H1 (cell line): ENCODE data around the gene MRC2. TPM values are rescaled to one million over a fixed set of nuclear protein-coding genes. Genes with fewer than 3 reads are reported as not detected.

Source experiments
- CTCF ChIA-PET: fragments of 300-600 bp; sonication (Branson Sonifier 250); formaldehyde crosslinking; loops from one replicate; lab custom pipeline; 2021; ENCODE audit not compliant: partially characterized antibody; lab: Charles Lee
- POLR2A ChIA-PET: fragments of 300-600 bp; sonication (Branson Sonifier 250); formaldehyde crosslinking; loops from one replicate; lab custom pipeline; 2021; ENCODE audit warnings: inconsistent platforms; ENCODE audit not compliant: partially characterized antibody; lab: Charles Lee
- DNase-seq, 2 experiments: peaks; one replicate each; pipeline versions ENCODE4 v3.0.0 to v3.0.0-alpha.2; 2010 to 2022; ENCODE audit warnings: low spot score in 2 of 2, low read depth in 1 of 2, mixed read lengths in 1 of 2
- FAIRE-seq: peaks from 2 replicates; lab custom pipeline; 2011; peaks lifted over from hg19 to GRCh38; lab: Jason Lieb, UNC
- H2AFZ ChIP-seq: 2 replicates; pipeline ENCODE4 v1.8.1; 2012; ENCODE audit warnings: low read length, inconsistent platforms
- H2AK5ac ChIP-seq: 2 replicates; pipeline ENCODE4 v1.6.1; 2013; ENCODE audit warnings: low read depth, low read length
- H2BK120ac ChIP-seq: replicated peaks from 2 replicates; pipeline ENCODE3; 2013; ENCODE audit warnings: low read depth, low read length, inconsistent platforms
- H2BK12ac ChIP-seq: 2 replicates; pipeline ENCODE4 v1.6.1; 2013; ENCODE audit warnings: low read depth, low read length
- H2BK15ac ChIP-seq: 2 replicates; pipeline ENCODE4 v1.6.1; 2013; ENCODE audit warnings: low read length
- H2BK20ac ChIP-seq: 2 replicates; pipeline ENCODE4 v1.6.1; 2013; ENCODE audit warnings: low read length
- H2BK5ac ChIP-seq: 2 replicates; pipeline ENCODE4 v1.6.1; 2013; ENCODE audit warnings: low read depth, low read length
- H3K14ac ChIP-seq: 2 replicates; pipeline ENCODE4 v1.6.1; 2013; ENCODE audit warnings: inconsistent platforms; ENCODE audit not compliant: insufficient read length
- H3K18ac ChIP-seq: 2 replicates; pipeline ENCODE4 v1.6.1; 2013; ENCODE audit warnings: low read length; ENCODE audit errors: extremely low read depth
- H3K23ac ChIP-seq: 2 replicates; pipeline ENCODE4 v1.6.1; 2013; ENCODE audit warnings: inconsistent platforms; ENCODE audit not compliant: insufficient read length
- H3K23me2 ChIP-seq: 2 replicates; pipeline ENCODE4 v1.6.1; 2013; ENCODE audit warnings: low read depth, low read length
- H3K27ac ChIP-seq: 2 replicates; pipeline ENCODE4 v1.6.1; 2011; ENCODE audit warnings: low read depth, low read length, inconsistent platforms
- H3K27me3 ChIP-seq, 4 experiments: replicated peaks in 1 of 4; 1 replicate in 1 of 4; 2 replicates in 3 of 4; pipeline versions ENCODE4 v1.6.1 to v1.8.1; 2011 to 2013; ENCODE audit warnings: low read length in 3 of 4, mild to moderate bottlenecking in 3 of 4, inconsistent platforms in 2 of 4, mixed read lengths in 2 of 4, moderate library complexity in 1 of 4; ENCODE audit not compliant: control insufficient read depth in 3 of 4, insufficient read depth in 3 of 4; ENCODE audit errors: extremely low read depth in 1 of 4
- H3K36me3 ChIP-seq, 4 experiments: 2 replicates each; pipeline versions ENCODE4 v1.6.1 to v1.8.1; 2011 to 2013; ENCODE audit warnings: mild to moderate bottlenecking in 4 of 4, low read length in 3 of 4, moderate library complexity in 2 of 4, control low read depth in 1 of 4, inconsistent platforms in 1 of 4; ENCODE audit not compliant: insufficient read depth in 4 of 4, control insufficient read depth in 2 of 4
- H3K4ac ChIP-seq: replicated peaks from 2 replicates; pipeline ENCODE3; 2013; ENCODE audit warnings: low read length, low read depth, mixed read lengths, inconsistent platforms; ENCODE audit not compliant: insufficient read length
- H3K4me1 ChIP-seq, 4 experiments: replicated peaks in 1 of 4; 1 replicate in 1 of 4; 2 replicates in 3 of 4; pipeline versions ENCODE4 v1.6.1 to v1.8.1; 2011 to 2013; ENCODE audit warnings: low read length in 3 of 4, inconsistent platforms in 2 of 4, mixed read lengths in 1 of 4; ENCODE audit not compliant: insufficient read depth in 4 of 4, control insufficient read depth in 3 of 4
- H3K4me2 ChIP-seq, 2 experiments: 2 replicates each; pipeline versions ENCODE4 v1.6.1 to v1.8.1; 2011 to 2013; ENCODE audit warnings: low read depth in 2 of 2, low read length in 2 of 2, control low read depth in 1 of 2, inconsistent platforms in 1 of 2, mild to moderate bottlenecking in 1 of 2; ENCODE audit not compliant: insufficient read depth in 1 of 2
- H3K4me3 ChIP-seq, 4 experiments: fragments of 200-600, 300-600 bp in 1 of 4; sonication (generic), shearing (Covaris generic), sonication (Bioruptor Twin) in 1 of 4; 2 replicates each; pipeline versions ENCODE4 v1.5.1 to v1.8.1; 2011 to 2016; ENCODE audit warnings: low read length in 4 of 4, low read depth in 3 of 4, control low read depth in 2 of 4, inconsistent platforms in 2 of 4, mild to moderate bottlenecking in 2 of 4, mixed read lengths in 1 of 4, moderate library complexity in 1 of 4; ENCODE audit not compliant: insufficient read depth in 2 of 4; ENCODE audit errors: extremely low read depth in 1 of 4
- H3K56ac ChIP-seq: replicated peaks from 2 replicates; pipeline ENCODE3; 2013; ENCODE audit warnings: low read depth, mild to moderate bottlenecking, mixed read lengths, low read length, inconsistent platforms; ENCODE audit not compliant: insufficient read length
- H3K79me1 ChIP-seq: 2 replicates; pipeline ENCODE4 v1.6.1; 2013; ENCODE audit warnings: low read depth, low read length, control low read depth
- H3K79me2 ChIP-seq, 2 experiments: 2 replicates each; pipeline versions ENCODE4 v1.6.1 to v1.8.1; 2012 to 2013; ENCODE audit warnings: low read length in 2 of 2, mild to moderate bottlenecking in 2 of 2, inconsistent platforms in 1 of 2; ENCODE audit not compliant: insufficient read depth in 2 of 2, control insufficient read depth in 1 of 2
- H3K9ac ChIP-seq, 4 experiments: replicated peaks in 1 of 4; 1 replicate in 1 of 4; 2 replicates in 3 of 4; pipeline versions ENCODE4 v1.6.1 to v1.8.1; 2011 to 2013; ENCODE audit warnings: low read depth in 3 of 4, low read length in 3 of 4, control low read depth in 2 of 4, mild to moderate bottlenecking in 2 of 4, moderate library complexity in 2 of 4, inconsistent platforms in 1 of 4; ENCODE audit errors: extremely low read depth in 1 of 4
- H3K9me3 ChIP-seq, 2 experiments: 2 replicates each; pipeline versions ENCODE4 v1.6.1 to v1.8.1; 2012 to 2013; ENCODE audit warnings: mild to moderate bottlenecking in 2 of 2, moderate library complexity in 2 of 2, control low read depth in 1 of 2, inconsistent platforms in 1 of 2, low read depth in 1 of 2, low read length in 1 of 2, mixed read lengths in 1 of 2; ENCODE audit not compliant: insufficient read depth in 2 of 2
- H4K20me1 ChIP-seq, 2 experiments: replicated peaks in 1 of 2; 2 replicates each; pipeline versions ENCODE3 to v1.8.1; 2011 to 2013; ENCODE audit warnings: inconsistent platforms in 2 of 2, low read length in 2 of 2, mild to moderate bottlenecking in 1 of 2; ENCODE audit not compliant: insufficient read depth in 2 of 2, control insufficient read depth in 1 of 2
- H4K5ac ChIP-seq: 2 replicates; pipeline ENCODE4 v1.6.1; 2013; ENCODE audit warnings: low read length, low read depth, mixed read lengths, inconsistent platforms; ENCODE audit not compliant: insufficient read length
- H4K8ac ChIP-seq: 2 replicates; pipeline ENCODE4 v1.8.0; 2013; ENCODE audit warnings: mild to moderate bottlenecking, moderate library complexity, low read length, inconsistent platforms; ENCODE audit not compliant: insufficient read depth; ENCODE audit errors: extremely low read depth
- H4K91ac ChIP-seq: replicated peaks from 2 replicates; pipeline ENCODE3; 2013; ENCODE audit warnings: low read length, mixed read lengths, inconsistent platforms; ENCODE audit not compliant: insufficient read length
- NANOG ChIP-seq: IDR thresholded peaks from 2 replicates; pipeline ENCODE4 v1.6.1; 2011; ENCODE audit warnings: low read length, low read depth, mild to moderate bottlenecking, inconsistent platforms; ENCODE audit not compliant: insufficient read depth, poor library complexity, severe bottlenecking
- TAF1 ChIP-seq: IDR thresholded peaks from 2 replicates; pipeline ENCODE4 v1.6.1; 2011; ENCODE audit warnings: mild to moderate bottlenecking, low read depth, low read length
- WGBS, 2 experiments: shearing (Covaris generic) in 1 of 2; methylation state at CpG; one replicate each; pipeline versions ENCODE4 v1.1.6 to v1.1.7; 2013 to 2015; ENCODE audit warnings: low lambda C conversion rate in 2 of 2, mixed read lengths in 2 of 2, inconsistent platforms in 1 of 2, low coverage in 1 of 2, missing lambda C conversion rate in 1 of 2; ENCODE audit not compliant: insufficient replicate concordance in 2 of 2, insufficient coverage in 1 of 2, insufficient read length in 1 of 2; ENCODE audit errors: extremely low coverage in 1 of 2, missing lambda C conversion rate in 1 of 2; 5-methylcytosine and 5-hydroxymethylcytosine counted together
- polyA plus RNA-seq, 7 experiments: library from polyadenylated mRNA; depleted of rRNA in 3 of 7; stranded (reverse) in 5 of 7; unstranded in 2 of 7; fragments of >200 nt in 5 of 7; fragments of 200-250 nt in 2 of 7; gene quantifications; 1 replicate in 5 of 7; 2 replicates in 1 of 7; 4 replicates in 1 of 7; pipeline versions ENCODE4 v1.2.1 to v1.2.3, GENCODE V29; 2011 to 2013; ENCODE audit warnings: missing spikeins in 2 of 7, mixed read lengths in 2 of 7
- total RNA-seq: library from RNA; stranded (reverse); fragmentation: NEBNext Ultra II Directional; extraction: Animal tissue kit (Norgen Biotek cat#: 25700); gene quantifications from 2 replicates; pipeline ENCODE4 v1.2.1, GENCODE V29; 2021

The MRC2 gene
- total and polyA plus RNA-seq, 2 of the 8 experiments (the other 6 are each of a cell fraction or from before 2014, with no cell fraction given) = 7.0 to 24.2 TPM

DNA sequence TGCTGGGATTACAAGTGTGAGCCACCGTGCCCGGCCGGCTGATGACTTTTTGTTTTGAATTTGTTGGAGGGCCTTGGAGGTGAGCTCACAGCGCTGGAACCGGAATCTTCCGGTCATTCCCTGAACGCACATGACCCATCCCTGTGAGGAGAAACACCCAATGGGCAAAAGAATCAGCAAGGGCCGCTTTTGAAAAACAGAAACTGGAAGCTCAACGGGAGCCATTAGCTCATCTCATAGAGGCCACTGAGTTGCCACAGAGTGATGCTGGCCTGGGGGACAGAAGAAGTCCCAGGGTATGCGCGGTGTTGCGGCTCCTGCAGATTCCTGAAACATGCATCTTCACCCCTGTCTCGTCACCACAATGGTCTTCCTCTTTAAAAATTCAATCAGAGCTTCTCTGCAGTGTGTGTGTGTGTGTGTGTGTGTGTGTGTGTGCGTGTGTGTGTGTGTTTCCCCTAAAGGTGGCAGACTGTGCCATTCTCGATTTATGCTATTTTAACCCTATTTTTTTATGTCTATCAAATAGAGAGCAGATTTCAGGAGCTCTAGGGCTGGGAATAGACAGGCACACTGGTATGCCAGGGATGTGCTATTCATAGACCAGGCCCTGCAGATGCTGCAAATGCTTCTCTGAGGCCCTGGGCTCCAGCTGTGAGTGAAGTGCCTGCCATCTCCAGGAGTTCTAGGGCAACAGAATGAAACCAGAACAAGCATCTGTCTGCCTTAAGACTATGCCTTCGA, 112.3 kb downstream of the MRC2 start:
- FAIRE-seq (no peak), DNase-seq (no peak)
- H2BK12ac ChIP-seq = no peak overlapping the region
- H3K79me2 ChIP-seq = no peaks in the 10 kb centered on the region
- H3K9ac ChIP-seq = no peak overlapping the region; a peak in 1 of 7 replicates
- H4K91ac ChIP-seq = no peak overlapping the region
- TF ChIP-seq NANOG = peak; percentile 64
- no peak for TF ChIP-seq TAF1
- 87% methylated on average over 16 of the region's 16 CpGs; no CpG with 5 or more reads in 1 of the 2 experiments for WGBS, 2 experiments
- H4K20me1 ChIP-seq = no peaks in the 10 kb centered on the region
- ChIA-PET POLR2A (interaction anchor here (1.0 kb wide), 1 partner anchor 18 kb away, joined by 5 read pairs; no protein-coding TSS in a partner anchor), CTCF (interaction anchor here (0.6 to 2.3 kb wide), 9 partner anchors 11 to 256 kb away, joined by 3 to 11 read pairs (median 3); no protein-coding TSS in a partner anchor)
- H3K23ac ChIP-seq = no peak overlapping the region
- H2AFZ ChIP-seq = no peak overlapping the region
- no peaks in the 10 kb centered on the region for H3K36me3 ChIP-seq
- H3K4me1 ChIP-seq = peaks cover 5 to 14% (median 8%) of the 10 kb centered on the region in 4 experiments; a peak in 6 of 7 replicates
- no peak overlapping the region for H2BK20ac ChIP-seq
- no peak overlapping the region; the same call in 1 of the 2 replicates for H3K18ac ChIP-seq
- H3K56ac ChIP-seq = no peak overlapping the region
- no peak overlapping the region for H2BK5ac ChIP-seq
- no peak overlapping the region for H3K4me2 ChIP-seq
- H3K4me3 ChIP-seq = no peak overlapping the region
- no peaks in the 10 kb centered on the region for H3K27me3 ChIP-seq
- H3K79me1 ChIP-seq = no peaks in the 10 kb centered on the region
- no peak overlapping the region for H2BK120ac ChIP-seq
- no peak overlapping the region for H3K4ac ChIP-seq
- no peak overlapping the region for H3K27ac ChIP-seq
- no peaks in the 10 kb centered on the region; the same call in 1 of the 2 replicates for H3K23me2 ChIP-seq
- H4K5ac ChIP-seq = no peak overlapping the region
- no peak overlapping the region for H2BK15ac ChIP-seq
- no peak overlapping the region for H4K8ac ChIP-seq
- no peak overlapping the region for H2AK5ac ChIP-seq
- H3K9me3 ChIP-seq = no peaks in the 10 kb centered on the region
- H3K14ac ChIP-seq = no peak overlapping the region
